ENCODE measurements around the gene VEGFB.

- TF ChIP-seq CTCF (IDR thresholded peaks at IDR 0.05) = no peak
- no peak for TF ChIP-seq POLR2A (IDR thresholded peaks at IDR 0.05)
These were observed 14.2 kb downstream of the VEGFB start for GRCh38 chr11:64248578-64248977.
